Measurements from ENCODE around the gene ALOX15.

DNA sequence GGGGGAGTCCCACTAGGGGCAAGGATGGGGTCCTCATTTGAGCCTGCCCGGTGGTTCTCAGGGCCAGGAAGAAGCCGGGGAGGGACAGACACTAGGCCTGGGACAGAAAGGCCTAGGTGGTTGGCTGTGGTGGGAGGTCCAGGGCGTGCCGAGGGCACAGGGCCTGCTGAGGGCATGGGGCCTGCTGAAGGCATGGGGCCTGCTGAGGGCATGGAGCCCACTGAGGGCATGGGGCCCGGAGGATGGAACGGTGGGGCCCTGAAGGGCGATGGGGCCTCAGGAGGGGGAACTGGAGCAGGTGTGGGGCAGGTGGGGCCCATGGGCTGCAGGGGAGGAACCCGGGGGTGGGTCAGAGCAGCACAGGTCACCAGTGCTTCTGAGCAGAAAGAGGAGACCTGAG, 31.3 kb upstream of the ALOX15 start:
- TF ChIP-seq, protein P1, sequence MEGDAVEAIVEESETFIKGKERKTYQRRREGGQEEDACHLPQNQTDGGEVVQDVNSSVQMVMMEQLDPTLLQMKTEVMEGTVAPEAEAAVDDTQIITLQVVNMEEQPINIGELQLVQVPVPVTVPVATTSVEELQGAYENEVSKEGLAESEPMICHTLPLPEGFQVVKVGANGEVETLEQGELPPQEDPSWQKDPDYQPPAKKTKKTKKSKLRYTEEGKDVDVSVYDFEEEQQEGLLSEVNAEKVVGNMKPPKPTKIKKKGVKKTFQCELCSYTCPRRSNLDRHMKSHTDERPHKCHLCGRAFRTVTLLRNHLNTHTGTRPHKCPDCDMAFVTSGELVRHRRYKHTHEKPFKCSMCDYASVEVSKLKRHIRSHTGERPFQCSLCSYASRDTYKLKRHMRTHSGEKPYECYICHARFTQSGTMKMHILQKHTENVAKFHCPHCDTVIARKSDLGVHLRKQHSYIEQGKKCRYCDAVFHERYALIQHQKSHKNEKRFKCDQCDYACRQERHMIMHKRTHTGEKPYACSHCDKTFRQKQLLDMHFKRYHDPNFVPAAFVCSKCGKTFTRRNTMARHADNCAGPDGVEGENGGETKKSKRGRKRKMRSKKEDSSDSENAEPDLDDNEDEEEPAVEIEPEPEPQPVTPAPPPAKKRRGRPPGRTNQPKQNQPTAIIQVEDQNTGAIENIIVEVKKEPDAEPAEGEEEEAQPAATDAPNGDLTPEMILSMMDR (conservative IDR thresholded peaks at IDR 0.05 in 1 of 2, IDR thresholded peaks at IDR 0.05 in 1 of 2; ENCODE audit: low read depth in 1 of 2, low read length in 2 of 2), result no peak
- no peak for TF ChIP-seq EZH2 (IDR thresholded peaks at IDR 0.05; ENCODE audit: low read length, missing control alignments)
